ENCODE results near the gene DPM3. TPM values are rescaled to one million over a fixed set of nuclear protein-coding genes. Genes with fewer than 3 reads are reported as not detected.

Gene DPM3, protein sequence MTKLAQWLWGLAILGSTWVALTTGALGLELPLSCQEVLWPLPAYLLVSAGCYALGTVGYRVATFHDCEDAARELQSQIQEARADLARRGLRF
- 75.7 and 98.1 TPM in 2 replicates for total RNA-seq (2014; rRNA removed; shearing (Covaris generic))

DNA sequence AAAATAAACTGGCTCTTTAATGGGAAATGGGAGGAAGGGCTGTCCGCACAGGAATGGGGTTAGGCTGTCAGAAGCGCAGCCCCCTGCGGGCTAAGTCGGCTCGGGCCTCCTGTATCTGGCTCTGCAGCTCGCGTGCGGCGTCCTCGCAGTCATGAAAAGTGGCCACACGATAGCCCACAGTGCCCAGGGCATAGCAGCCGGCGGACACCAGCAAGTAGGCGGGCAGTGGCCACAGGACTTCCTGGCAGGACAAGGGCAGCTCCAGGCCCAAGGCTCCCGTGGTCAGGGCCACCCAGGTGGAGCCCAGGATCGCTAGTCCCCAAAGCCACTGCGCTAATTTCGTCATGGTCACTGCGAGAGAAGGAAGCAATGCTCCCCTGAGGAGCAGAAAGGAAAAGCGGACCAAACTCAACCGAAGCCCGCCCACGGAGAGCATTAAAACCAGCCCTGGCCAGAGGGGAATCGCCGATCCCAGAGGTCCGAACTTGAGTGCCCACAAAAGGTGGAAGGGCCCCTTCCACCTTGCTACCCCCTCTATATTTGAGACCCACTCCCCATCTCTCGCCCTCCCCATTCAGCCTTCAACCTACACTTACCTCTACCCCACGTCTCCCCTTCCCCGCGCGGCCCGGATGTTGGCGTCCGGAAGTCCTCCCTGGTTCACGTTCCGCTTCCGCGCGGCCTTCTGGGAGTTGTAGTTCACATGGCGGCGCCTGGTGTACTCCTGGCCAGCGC, at the start of gene DPM3:
Gene DPM3 (minus strand): TSS at position 637 of the 735 bp plus-strand sequence. CDS start 291 bp downstream, at position 346.

DNA sequence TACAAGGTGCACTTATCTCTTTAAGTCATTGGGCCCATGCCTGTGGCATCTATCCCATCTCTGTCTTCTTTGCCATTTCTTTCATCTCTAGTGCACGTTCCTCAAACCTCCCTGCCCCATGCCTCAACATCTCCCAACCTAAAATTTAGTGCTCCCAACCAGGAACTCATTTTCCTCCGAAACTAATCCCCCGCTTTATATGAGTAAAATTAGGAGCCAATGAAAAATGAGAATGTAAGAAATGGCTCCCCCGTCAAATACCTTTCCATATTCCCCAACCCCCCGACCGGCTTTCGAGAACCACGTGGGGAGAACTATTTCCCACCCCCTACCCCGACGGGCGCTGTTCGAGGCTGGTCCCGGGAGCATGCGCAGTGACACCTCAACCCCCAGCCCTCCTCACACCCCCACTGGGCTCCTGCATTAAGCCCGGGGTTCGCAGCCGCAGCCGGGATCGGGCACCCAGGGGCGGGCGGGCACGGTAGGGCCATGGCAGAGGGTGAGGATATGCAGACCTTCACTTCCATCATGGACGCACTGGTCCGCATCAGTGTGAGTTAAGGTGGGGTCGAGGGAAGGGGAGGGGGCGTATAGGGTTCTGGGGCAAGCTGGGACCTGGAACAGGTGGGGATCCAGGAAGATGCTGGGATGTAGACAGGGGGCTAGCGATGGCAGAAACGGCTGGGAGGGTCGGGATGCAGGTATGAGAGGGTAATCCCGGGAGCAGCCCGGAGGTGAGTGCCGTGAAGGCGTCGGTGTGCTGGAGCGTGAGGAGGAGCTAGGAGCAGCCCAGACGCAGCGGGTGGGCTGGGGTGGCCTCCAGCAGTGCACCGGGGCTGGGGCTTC, 33.4 kb upstream of the DPM3 start, which contains the start of gene TRIM46:
Gene TRIM46 (plus strand): TSS at position 372 of the 846 bp plus-strand sequence. CDS start 118 bp downstream, at position 490.

DNA sequence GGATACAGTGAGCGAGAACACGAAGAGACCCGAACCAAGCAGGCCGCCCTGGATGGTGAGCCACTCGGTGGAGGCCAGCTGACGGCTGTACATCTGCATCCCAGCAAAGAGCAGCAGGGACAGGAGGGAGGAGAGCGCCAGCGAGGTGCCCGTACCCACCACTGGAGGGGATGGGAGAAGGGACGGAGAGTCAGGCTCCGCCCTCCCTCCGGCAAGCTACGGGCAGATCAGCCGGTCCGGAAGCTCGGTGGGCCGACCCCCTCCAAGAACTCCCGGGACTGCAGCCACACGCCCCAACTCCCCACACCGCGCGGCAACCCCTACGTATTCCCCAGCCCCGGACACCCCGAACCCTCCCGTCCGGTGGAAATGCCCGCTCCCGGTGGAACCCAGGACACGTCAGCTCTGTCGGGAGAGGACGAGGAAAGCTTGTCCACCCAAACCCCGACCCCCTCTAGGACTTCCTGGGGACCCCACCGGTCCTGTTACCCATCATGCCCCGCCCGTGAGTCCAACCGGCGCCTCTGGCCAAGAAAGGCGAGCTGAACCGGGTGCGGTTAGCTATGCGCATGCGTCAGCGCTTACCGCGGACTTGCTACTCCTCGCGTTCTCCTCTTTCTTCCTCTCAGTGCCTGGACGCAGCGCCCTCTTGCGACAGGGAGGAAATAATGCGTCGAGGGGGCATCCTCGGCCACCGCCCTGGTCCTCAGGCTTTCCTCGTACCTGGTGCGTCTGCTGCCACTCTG, 32.6 kb upstream of the DPM3 start, which contains the start of gene KRTCAP2:
Gene KRTCAP2 (minus strand): TSS at position 573 of the 746 bp plus-strand sequence. CDS start 80 bp downstream, at position 493.

DNA sequence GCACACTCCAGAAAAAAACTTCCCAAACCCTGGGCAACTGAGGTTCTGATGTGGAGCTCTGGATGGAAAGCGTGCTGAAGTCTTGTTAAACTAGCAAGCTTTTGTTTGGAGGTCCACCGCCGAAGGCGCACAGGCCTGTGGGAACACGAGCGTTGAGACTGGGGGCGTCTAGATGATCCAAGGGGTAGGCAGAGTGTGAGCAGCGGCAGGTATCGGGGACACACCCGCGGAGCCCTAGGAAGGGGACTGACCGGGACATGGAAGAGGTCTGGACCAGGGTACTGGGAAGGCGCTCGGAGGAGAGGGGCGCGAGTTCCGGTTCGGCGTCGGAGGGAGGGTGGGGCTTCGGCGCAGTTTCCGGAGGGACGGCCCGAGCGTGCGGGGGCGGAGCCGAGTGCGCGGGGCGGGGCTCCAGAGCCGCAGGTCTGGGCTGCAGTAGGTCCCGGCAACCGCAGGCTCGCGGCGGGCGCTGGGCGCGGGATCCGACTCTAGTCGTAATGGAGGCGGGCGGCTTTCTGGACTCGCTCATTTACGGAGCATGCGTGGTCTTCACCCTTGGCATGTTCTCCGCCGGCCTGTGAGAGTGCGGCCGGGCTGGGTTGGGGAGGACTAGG, 4.8 kb downstream of the DPM3 start, which contains the start of gene SLC50A1:
Gene SLC50A1 (plus strand): TSS at position 438 of the 614 bp plus-strand sequence. CDS start 60 bp downstream, at position 498.

DNA sequence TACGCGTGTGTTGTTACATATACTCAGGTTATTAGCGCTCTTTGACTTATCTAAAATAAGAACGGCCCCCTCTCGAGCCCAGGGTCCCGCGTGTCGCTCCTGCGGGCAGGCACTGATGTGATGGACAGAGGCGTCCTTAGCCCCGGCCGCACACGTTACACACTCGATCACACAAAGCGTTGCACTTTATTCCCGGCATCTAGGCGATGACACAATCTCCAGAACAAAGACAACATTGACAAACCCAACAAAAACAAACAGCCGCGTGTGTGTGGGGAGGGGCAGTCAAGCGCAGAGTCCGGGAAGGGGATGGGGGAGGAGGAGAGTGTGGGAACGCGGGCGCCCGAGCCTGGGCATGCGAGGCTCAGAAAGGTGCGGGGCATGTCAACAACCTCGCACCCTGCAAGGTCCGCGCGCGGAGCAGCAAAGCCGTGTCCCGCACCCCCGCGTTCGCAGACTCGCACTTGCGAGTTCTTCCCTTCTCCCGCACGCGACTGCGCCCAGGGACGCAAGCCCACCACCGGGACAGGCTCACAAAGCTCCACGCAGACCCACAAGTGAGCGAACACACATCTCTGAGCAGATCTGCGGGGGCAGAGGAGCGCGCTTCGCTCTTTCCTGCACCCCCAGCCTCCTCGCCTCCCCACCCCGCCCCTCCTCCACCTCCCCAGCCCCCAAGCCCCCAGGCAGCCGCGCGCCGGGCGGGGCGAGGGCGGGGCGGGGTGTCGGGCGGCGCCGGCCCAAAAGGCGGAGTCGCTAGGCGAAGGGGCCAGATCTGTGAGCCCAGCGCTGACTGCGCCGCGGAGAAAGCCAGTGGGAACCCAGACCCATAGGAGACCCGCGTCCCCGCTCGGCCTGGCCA, 13.0 kb downstream of the DPM3 start, which contains the start of gene EFNA1:
Gene EFNA1 (plus strand): TSS at position 772 of the 862 bp plus-strand sequence. CDS start 102 bp downstream, outside the sequence.

Small RNA genes within 50 kb of the gene (small RNA-seq; reads per million reads assigned to genes)
- gene HMGN2P18 (not detected), gene RF00019 (not detected)

Other genes starting within 250 kb of the DPM3 start
- 13.8 and 17.6 TPM in 2 replicates for gene PMVK, start 203.8 kb downstream of the DPM3 start, total RNA-seq (2014; rRNA removed; shearing (Covaris generic))
- 44.9 and 55.1 TPM in 2 replicates for gene PBXIP1, start 184.4 kb downstream of the DPM3 start, total RNA-seq (2014; rRNA removed; shearing (Covaris generic))
- 31.9 and 39.8 TPM in 2 replicates for gene PYGO2, start 178.7 kb downstream of the DPM3 start, total RNA-seq (2014; rRNA removed; shearing (Covaris generic))
- gene SHC1, start 169.8 kb downstream of the DPM3 start, total RNA-seq (2014; rRNA removed; shearing (Covaris generic)) = 279 and 321 TPM in 2 replicates
- gene CKS1B, start 165.8 kb downstream of the DPM3 start, total RNA-seq (2014; rRNA removed; shearing (Covaris generic)) = 192 and 226 TPM in 2 replicates
- gene FLAD1, start 157.2 kb downstream of the DPM3 start, total RNA-seq (2014; rRNA removed; shearing (Covaris generic)) = 52.3 and 59.9 TPM in 2 replicates
- gene LENEP, start 146.9 kb downstream of the DPM3 start, total RNA-seq (2014; rRNA removed; shearing (Covaris generic)) = not detected in 2 replicates
- gene ZBTB7B, start 137.7 kb downstream of the DPM3 start, total RNA-seq (2014; rRNA removed; shearing (Covaris generic)) = 20.9 and 21.1 TPM in 2 replicates
- gene DCST2, start 106.8 kb downstream of the DPM3 start, total RNA-seq (2014; rRNA removed; shearing (Covaris generic)) = 0.19 and 0.40 TPM in 2 replicates
- not detected in 2 replicates for gene DCST1, start 106.7 kb downstream of the DPM3 start, total RNA-seq (2014; rRNA removed; shearing (Covaris generic))
- 112 and 116 TPM in 2 replicates for gene ADAM15, start 89.2 kb downstream of the DPM3 start, total RNA-seq (2014; rRNA removed; shearing (Covaris generic))
- 7.5 and 7.8 TPM in 2 replicates for gene EFNA4, start 76.8 kb downstream of the DPM3 start, total RNA-seq (2014; rRNA removed; shearing (Covaris generic))
- 2.5 and 3.0 TPM in 2 replicates for gene EFNA3, start 61.7 kb downstream of the DPM3 start, total RNA-seq (2014; rRNA removed; shearing (Covaris generic))
- 37.2 and 40.0 TPM in 2 replicates for gene EFNA1, start 12.7 kb downstream of the DPM3 start, total RNA-seq (2014; rRNA removed; shearing (Covaris generic))
- 68.9 and 72.0 TPM in 2 replicates for gene SLC50A1, start 4.7 kb downstream of the DPM3 start, total RNA-seq (2014; rRNA removed; shearing (Covaris generic))
- gene KRTCAP2, start 32.8 kb upstream of the DPM3 start, total RNA-seq (2014; rRNA removed; shearing (Covaris generic)) = 102 and 136 TPM in 2 replicates
- gene TRIM46, start 33.3 kb upstream of the DPM3 start, total RNA-seq (2014; rRNA removed; shearing (Covaris generic)) = 2.3 and 3.4 TPM in 2 replicates
- gene THBS3, start 67.4 kb upstream of the DPM3 start, total RNA-seq (2014; rRNA removed; shearing (Covaris generic)) = 36.2 and 40.8 TPM in 2 replicates
- 125 and 141 TPM in 2 replicates for gene MTX1, start 68.2 kb upstream of the DPM3 start, total RNA-seq (2014; rRNA removed; shearing (Covaris generic))
- 13.9 and 22.8 TPM in 2 replicates for gene ENTREP3, start 115.0 kb upstream of the DPM3 start, total RNA-seq (2014; rRNA removed; shearing (Covaris generic))
- gene SCAMP3, start 121.8 kb upstream of the DPM3 start, total RNA-seq (2014; rRNA removed; shearing (Covaris generic)) = 171 and 220 TPM in 2 replicates
- 38.1 and 49.0 TPM in 2 replicates for gene CLK2, start 133.0 kb upstream of the DPM3 start, total RNA-seq (2014; rRNA removed; shearing (Covaris generic))
- 1.2 and 2.0 TPM in 2 replicates for gene HCN3, start 136.9 kb upstream of the DPM3 start, total RNA-seq (2014; rRNA removed; shearing (Covaris generic))
- gene PKLR, start 160.9 kb upstream of the DPM3 start, total RNA-seq (2014; rRNA removed; shearing (Covaris generic)) = 0.03 TPM in 1 of 2 replicates, not detected in the other
- gene FDPS, start 168.3 kb upstream of the DPM3 start, total RNA-seq (2014; rRNA removed; shearing (Covaris generic)) = 191 and 212 TPM in 2 replicates
- 29.8 and 39.8 TPM in 2 replicates for gene RUSC1, start 180.4 kb upstream of the DPM3 start, total RNA-seq (2014; rRNA removed; shearing (Covaris generic))

Data from A375 (cell line).